ENCODE results near the gene PLIN5.

The PLIN5 gene

GRCh38 chr19:4513248-4513647 is 21.8 kb downstream of the PLIN5 start:
- Mint-ChIP-seq H3K4me1 (no peaks in the 10 kb centered on the region), H3K36me3 (ENCODE audit: low read depth) (no peaks in the 10 kb centered on the region), H3K27ac (no peak overlapping the region), H3K4me3 (no peak overlapping the region), H3K27me3 (no peaks in the 10 kb centered on the region), H3K9me3 (no peaks in the 10 kb centered on the region)
- ATAC-seq (no peak), DNase-seq (no peak)

- ATAC-seq, result no peak
- Mint-ChIP-seq H3K9me3 (no peaks in the 10 kb centered on the region), H3K36me3 (ENCODE audit: low read depth) (no peaks in the 10 kb centered on the region), H3K27ac (no peak overlapping the region), H3K4me1 (no peaks in the 10 kb centered on the region), H3K4me3 (no peak overlapping the region), H3K27me3 (no peaks in the 10 kb centered on the region)
- DNase-seq, result no peak
Measured at GRCh38 chr19:4512070-4512469, 23.0 kb downstream of the PLIN5 start.

- H3K9me3 Mint-ChIP-seq, result no peaks in the 10 kb centered on the region
- H3K27me3 Mint-ChIP-seq, result no peaks in the 10 kb centered on the region
- ATAC-seq (no peak), DNase-seq (no peak)
- H3K4me1 Mint-ChIP-seq, result peaks cover 3% of the 10 kb centered on the region
- no peak overlapping the region for H3K27ac Mint-ChIP-seq
- H3K36me3 Mint-ChIP-seq (ENCODE audit: low read depth), result no peaks in the 10 kb centered on the region
- H3K4me3 Mint-ChIP-seq, result no peak overlapping the region
Measured at GRCh38 chr19:4511300-4512054, 23.5 kb downstream of the PLIN5 start.

- Mint-ChIP-seq H3K4me1 (peaks cover 12% of the 10 kb centered on the region), H3K27ac (no peak overlapping the region), H3K4me3 (no peak overlapping the region), H3K27me3 (no peaks in the 10 kb centered on the region), H3K9me3 (no peaks in the 10 kb centered on the region), H3K36me3 (ENCODE audit: low read depth) (peaks cover 4% of the 10 kb centered on the region)
- ATAC-seq (no peak), DNase-seq (no peak)
Measured at GRCh38 chr19:4510435-4511255, 24.4 kb downstream of the PLIN5 start.

- Mint-ChIP-seq H3K4me3 (no peak overlapping the region), H3K36me3 (ENCODE audit: low read depth) (peaks cover 4% of the 10 kb centered on the region)
Measured at GRCh38 chr19:4508698-4509097, 26.3 kb downstream of the PLIN5 start.

GRCh38 chr19:4507804-4508203 is 27.2 kb downstream of the PLIN5 start:
- peaks cover 19% of the 10 kb centered on the region for H3K4me1 Mint-ChIP-seq
- ATAC-seq (no peak), DNase-seq (no peak)
- no peak overlapping the region for H3K27ac Mint-ChIP-seq
- H3K9me3 Mint-ChIP-seq, result no peaks in the 10 kb centered on the region
- no peak overlapping the region for H3K4me3 Mint-ChIP-seq
- H3K27me3 Mint-ChIP-seq, result no peaks in the 10 kb centered on the region
- H3K36me3 Mint-ChIP-seq (ENCODE audit: low read depth), result peaks cover 4% of the 10 kb centered on the region

More at GRCh38 chr19:4508698-4509097, 26.3 kb downstream of the PLIN5 start:
- no peak for ATAC-seq
- H3K27me3 Mint-ChIP-seq, result no peaks in the 10 kb centered on the region
- no peak overlapping the region for H3K27ac Mint-ChIP-seq
- H3K4me1 Mint-ChIP-seq, result peaks cover 19% of the 10 kb centered on the region
- H3K9me3 Mint-ChIP-seq, result no peaks in the 10 kb centered on the region
- no peak for DNase-seq

- no peak overlapping the region for H3K4me3 Mint-ChIP-seq
- DNase-seq (no peak), ATAC-seq (no peak)
- no peak overlapping the region for H3K27ac Mint-ChIP-seq
- peaks cover 19% of the 10 kb centered on the region for H3K4me1 Mint-ChIP-seq
- no peaks in the 10 kb centered on the region for H3K9me3 Mint-ChIP-seq
- no peaks in the 10 kb centered on the region for H3K27me3 Mint-ChIP-seq
- peaks cover 4% of the 10 kb centered on the region for H3K36me3 Mint-ChIP-seq (ENCODE audit: low read depth)
Measured at GRCh38 chr19:4507150-4507452, 27.9 kb downstream of the PLIN5 start.

- H3K27me3 Mint-ChIP-seq, result no peaks in the 10 kb centered on the region
- no peaks in the 10 kb centered on the region for H3K9me3 Mint-ChIP-seq
- peak; percentile 20 for DNase-seq
- no peak overlapping the region for H3K4me3 Mint-ChIP-seq
- peak overlapping the region; percentile 76 for H3K27ac Mint-ChIP-seq
- H3K36me3 Mint-ChIP-seq (ENCODE audit: low read depth), result peaks cover 4% of the 10 kb centered on the region
- peak; percentile 54 for ATAC-seq
- peaks cover 19% of the 10 kb centered on the region for H3K4me1 Mint-ChIP-seq
Measured at GRCh38 chr19:4506449-4507149, 28.4 kb downstream of the PLIN5 start.

- no peak for ATAC-seq
- no peak overlapping the region for H3K4me3 Mint-ChIP-seq
- H3K36me3 Mint-ChIP-seq (ENCODE audit: low read depth), result peaks cover 4% of the 10 kb centered on the region
- DNase-seq, result no peak
- H3K9me3 Mint-ChIP-seq, result no peaks in the 10 kb centered on the region
- no peaks in the 10 kb centered on the region for H3K27me3 Mint-ChIP-seq
- H3K4me1 Mint-ChIP-seq, result peaks cover 19% of the 10 kb centered on the region
- H3K27ac Mint-ChIP-seq, result peak overlapping the region; percentile 76
Measured at GRCh38 chr19:4505570-4506448, 29.2 kb downstream of the PLIN5 start.

- Mint-ChIP-seq H3K9me3 (no peaks in the 10 kb centered on the region), H3K4me3 (no peak overlapping the region), H3K4me1 (peaks cover 19% of the 10 kb centered on the region), H3K27me3 (no peaks in the 10 kb centered on the region), H3K36me3 (ENCODE audit: low read depth) (peaks cover 4% of the 10 kb centered on the region), H3K27ac (no peak overlapping the region)
- ATAC-seq (peak; percentile 38), DNase-seq (peak; percentile 12)
Measured at GRCh38 chr19:4504891-4505569, 30.0 kb downstream of the PLIN5 start.

- Mint-ChIP-seq H3K4me1 (peaks cover 19% of the 10 kb centered on the region), H3K27me3 (no peaks in the 10 kb centered on the region), H3K4me3 (no peak overlapping the region), H3K36me3 (ENCODE audit: low read depth) (peaks cover 4% of the 10 kb centered on the region), H3K9me3 (no peaks in the 10 kb centered on the region), H3K27ac (no peak overlapping the region)
- no peak for DNase-seq
- no peak for ATAC-seq
Measured at GRCh38 chr19:4504297-4504701, 30.7 kb downstream of the PLIN5 start.

- H3K4me1 Mint-ChIP-seq, result peaks cover 19% of the 10 kb centered on the region
- no peaks in the 10 kb centered on the region for H3K9me3 Mint-ChIP-seq
- H3K36me3 Mint-ChIP-seq (ENCODE audit: low read depth), result peaks cover 4% of the 10 kb centered on the region
- DNase-seq, result no peak
- no peak overlapping the region for H3K27ac Mint-ChIP-seq
- H3K27me3 Mint-ChIP-seq, result no peaks in the 10 kb centered on the region
- H3K4me3 Mint-ChIP-seq, result no peak overlapping the region
- ATAC-seq, result no peak
Measured at GRCh38 chr19:4503825-4504170, 31.2 kb downstream of the PLIN5 start.

- Mint-ChIP-seq H3K4me3 (no peak overlapping the region), H3K36me3 (ENCODE audit: low read depth) (peaks cover 4% of the 10 kb centered on the region), H3K4me1 (peaks cover 19% of the 10 kb centered on the region), H3K9me3 (no peaks in the 10 kb centered on the region), H3K27ac (no peak overlapping the region), H3K27me3 (no peaks in the 10 kb centered on the region)
- ATAC-seq (no peak), DNase-seq (no peak)
Measured at GRCh38 chr19:4503132-4503824, 31.7 kb downstream of the PLIN5 start.

Data from activated naive CD8-positive, alpha-beta T cell treated with anti-CD3 and anti-CD28 coated beads, Interleukin-2, amount 50 U/mL, for 24 hours (primary cell).